ENCODE data around the gene SPON1.
A peak's percentile ranks its signal among the peaks of the same experiment; 100 is the strongest.

DNA sequence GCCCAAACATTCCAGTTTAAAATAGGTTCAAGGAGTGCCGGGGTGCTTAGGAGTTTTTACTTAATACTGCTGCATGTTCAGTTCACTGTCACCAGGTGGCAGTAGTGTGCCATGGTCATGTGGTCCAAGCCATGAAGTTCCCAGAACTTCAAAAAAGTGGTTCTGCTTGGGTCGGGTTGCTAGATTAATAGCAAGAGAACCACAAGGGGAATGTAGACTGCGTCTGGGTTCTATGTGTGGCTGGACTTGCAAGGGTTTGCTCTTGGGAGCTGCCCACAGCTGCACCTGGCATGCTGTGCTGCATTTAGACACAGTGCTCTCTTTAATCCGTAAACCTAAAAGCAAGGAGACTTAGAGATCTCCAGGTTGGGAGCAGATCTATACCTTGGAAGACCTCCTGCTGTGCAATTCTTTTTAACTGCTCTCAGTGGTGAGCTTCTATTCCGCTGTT is 6.5 kb upstream of the SPON1 start:
- no peak for TF ChIP-seq POLR2A (IDR thresholded peaks at IDR 0.05)
- TF ChIP-seq, protein P1, sequence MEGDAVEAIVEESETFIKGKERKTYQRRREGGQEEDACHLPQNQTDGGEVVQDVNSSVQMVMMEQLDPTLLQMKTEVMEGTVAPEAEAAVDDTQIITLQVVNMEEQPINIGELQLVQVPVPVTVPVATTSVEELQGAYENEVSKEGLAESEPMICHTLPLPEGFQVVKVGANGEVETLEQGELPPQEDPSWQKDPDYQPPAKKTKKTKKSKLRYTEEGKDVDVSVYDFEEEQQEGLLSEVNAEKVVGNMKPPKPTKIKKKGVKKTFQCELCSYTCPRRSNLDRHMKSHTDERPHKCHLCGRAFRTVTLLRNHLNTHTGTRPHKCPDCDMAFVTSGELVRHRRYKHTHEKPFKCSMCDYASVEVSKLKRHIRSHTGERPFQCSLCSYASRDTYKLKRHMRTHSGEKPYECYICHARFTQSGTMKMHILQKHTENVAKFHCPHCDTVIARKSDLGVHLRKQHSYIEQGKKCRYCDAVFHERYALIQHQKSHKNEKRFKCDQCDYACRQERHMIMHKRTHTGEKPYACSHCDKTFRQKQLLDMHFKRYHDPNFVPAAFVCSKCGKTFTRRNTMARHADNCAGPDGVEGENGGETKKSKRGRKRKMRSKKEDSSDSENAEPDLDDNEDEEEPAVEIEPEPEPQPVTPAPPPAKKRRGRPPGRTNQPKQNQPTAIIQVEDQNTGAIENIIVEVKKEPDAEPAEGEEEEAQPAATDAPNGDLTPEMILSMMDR (IDR thresholded peaks at IDR 0.05): peak; percentile 41 to 86 (median 78)
